HepG2 (cell line): ENCODE results near the gene SSPN. TPM values are rescaled to one million over a fixed set of nuclear protein-coding genes. Genes with fewer than 3 reads are reported as not detected.

Experiments
- HNRNPLL ChIP-seq: fragments of 200-400 bp; formaldehyde crosslinking; IDR thresholded peaks from 2 replicates; pipeline ENCODE4 v1.6.1; 2017; ENCODE audit warnings: mild to moderate bottlenecking, low read depth, low read length; ENCODE audit not compliant: poor library complexity, severe bottlenecking
- KLF9 ChIP-seq: IDR thresholded peaks from 2 replicates; pipeline ENCODE4 v1.6.1; 2016; ENCODE audit warnings: low read depth
- MED1 ChIP-seq: sonication (generic); formaldehyde crosslinking; IDR thresholded peaks from 2 replicates; pipeline ENCODE4 v1.4.0; 2020; ENCODE audit warnings: missing genetic modification reagents
- MYPOP ChIP-seq: sonication (generic); formaldehyde crosslinking; IDR thresholded peaks from 2 replicates; pipeline ENCODE4 v1.8.1; 2023; ENCODE audit warnings: mild to moderate bottlenecking, moderate library complexity, missing genetic modification reagents
- MZF1 ChIP-seq: sonication (generic); formaldehyde crosslinking; IDR thresholded peaks from 2 replicates; pipeline ENCODE4 v1.8.1; 2023; ENCODE audit warnings: mild to moderate bottlenecking, missing genetic modification reagents, borderline replicate concordance
- PATZ1 ChIP-seq: sonication (generic); formaldehyde crosslinking; IDR thresholded peaks from 2 replicates; pipeline ENCODE4 v1.4.0; 2020; ENCODE audit warnings: missing genetic modification reagents
- RFXANK ChIP-seq: IDR thresholded peaks from 2 replicates; pipeline ENCODE4 v1.6.1; 2016
- RNF219 ChIP-seq: sonication (generic); formaldehyde crosslinking; IDR thresholded peaks from 2 replicates; pipeline ENCODE4 v1.5.0; 2020; ENCODE audit warnings: mild to moderate bottlenecking, missing genetic modification reagents
- SRY ChIP-seq: sonication (generic); formaldehyde crosslinking; IDR thresholded peaks from 2 replicates; pipeline ENCODE4 v1.8.0; 2022; ENCODE audit warnings: mild to moderate bottlenecking, missing genetic modification reagents
- TEF ChIP-seq: sonication (generic); formaldehyde crosslinking; IDR thresholded peaks from 2 replicates; pipeline ENCODE4 v1.5.0; 2020; ENCODE audit warnings: missing genetic modification reagents
- ZNF687 ChIP-seq: sonication (generic); formaldehyde crosslinking; IDR thresholded peaks from 2 replicates; pipeline ENCODE4 v1.5.1; 2020; ENCODE audit warnings: mild to moderate bottlenecking, missing genetic modification reagents, moderate library complexity
- polyA plus RNA-seq, 8 experiments: library from polyadenylated mRNA; depleted of rRNA in 3 of 8; stranded (reverse) in 7 of 8; unstranded in 1 of 8; fragments of >200 nt; fragmentation: Illumina TruSeq in 4 of 8; extraction: Trizol in 4 of 8; gene quantifications; 2 replicates each; pipeline versions ENCODE4 v1.2.1 to v1.2.3, GENCODE V29; 2011 to 2016; ENCODE audit warnings: low read depth in 4 of 8, missing spikeins in 1 of 8, mixed read lengths in 1 of 8; ENCODE audit not compliant: insufficient read depth in 1 of 8
- total RNA-seq, 5 experiments: library from RNA; depleted of rRNA; stranded (reverse); fragments of >200 nt; fragmentation: Illumina TruSeq; extraction: Trizol; gene quantifications; 2 replicates each; pipeline ENCODE4 v1.2.3, GENCODE V29; 2016; ENCODE audit warnings: low read depth in 1 of 5
- TF ChIP-seq, protein P1 (sequence below): sonication (generic); formaldehyde crosslinking; conservative IDR thresholded peaks from 2 replicates; pipeline ENCODE4 v1.8.0; 2022; ENCODE audit warnings: low read depth, missing genetic modification reagents

SSPN gene
- total and polyA plus RNA-seq, 2 of the 13 experiments (the other 11 are each of a cell fraction or from before 2014, with no cell fraction given) = not detected

DNA sequence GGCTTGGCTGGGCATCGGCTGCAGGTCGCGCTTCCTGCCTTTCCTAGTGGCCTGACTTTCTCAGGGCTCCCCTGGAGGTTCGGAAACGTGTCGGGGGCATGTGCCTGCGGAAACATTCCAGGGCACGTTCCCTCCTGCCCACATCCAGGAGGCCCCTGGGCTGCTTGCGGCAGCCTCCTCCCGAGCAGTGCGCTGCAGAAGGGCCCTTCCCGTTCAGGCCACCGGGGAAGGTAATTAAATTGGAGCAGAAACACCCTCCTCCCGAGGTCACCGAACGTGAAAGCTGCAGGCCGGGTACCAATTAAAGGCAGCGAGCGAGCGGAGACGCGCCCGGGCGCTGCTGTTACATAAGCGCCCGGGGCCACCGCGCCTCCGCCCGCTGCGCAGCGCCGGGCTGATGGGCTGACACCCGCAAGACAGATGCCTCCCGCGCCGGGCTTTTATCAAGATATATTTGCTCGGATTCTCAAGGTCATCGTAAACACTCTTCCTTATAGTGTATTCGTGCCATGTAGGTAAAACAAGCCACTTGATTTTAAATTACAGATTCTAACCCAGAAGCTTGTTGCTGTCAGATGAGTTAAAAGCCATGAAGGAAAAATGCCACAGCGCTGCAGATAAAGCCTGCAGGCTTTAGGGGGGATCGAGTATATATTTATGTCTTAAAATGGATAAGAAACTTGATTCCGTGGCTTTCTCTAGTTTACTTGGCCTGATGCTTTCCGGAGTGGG is 31.4 kb downstream of the SSPN start (continued):
- TF ChIP-seq ZNF687 = peak; percentile 26; the same call in 1 of the 2 replicates
- TF ChIP-seq RFXANK (CRISPR knock-in tag) = no peak
- TF ChIP-seq, protein P1, sequence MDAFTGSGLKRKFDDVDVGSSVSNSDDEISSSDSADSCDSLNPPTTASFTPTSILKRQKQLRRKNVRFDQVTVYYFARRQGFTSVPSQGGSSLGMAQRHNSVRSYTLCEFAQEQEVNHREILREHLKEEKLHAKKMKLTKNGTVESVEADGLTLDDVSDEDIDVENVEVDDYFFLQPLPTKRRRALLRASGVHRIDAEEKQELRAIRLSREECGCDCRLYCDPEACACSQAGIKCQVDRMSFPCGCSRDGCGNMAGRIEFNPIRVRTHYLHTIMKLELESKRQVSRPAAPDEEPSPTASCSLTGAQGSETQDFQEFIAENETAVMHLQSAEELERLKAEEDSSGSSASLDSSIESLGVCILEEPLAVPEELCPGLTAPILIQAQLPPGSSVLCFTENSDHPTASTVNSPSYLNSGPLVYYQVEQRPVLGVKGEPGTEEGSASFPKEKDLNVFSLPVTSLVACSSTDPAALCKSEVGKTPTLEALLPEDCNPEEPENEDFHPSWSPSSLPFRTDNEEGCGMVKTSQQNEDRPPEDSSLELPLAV = no peak
- 0 out of 2 replicates have a peak, but pooled peaks have one; percentile 29 for TF ChIP-seq TEF (CRISPR knock-in tag)
- TF ChIP-seq HNRNPLL = peak; percentile 89
- no peak for TF ChIP-seq PATZ1 (CRISPR knock-in tag)
- no peak for TF ChIP-seq KLF9 (CRISPR knock-in tag)
- TF ChIP-seq MZF1 (CRISPR knock-in tag) = no peak
- TF ChIP-seq RNF219 (CRISPR knock-in tag) = no peak
- no peak for TF ChIP-seq SRY (CRISPR knock-in tag)
- TF ChIP-seq MED1 (CRISPR knock-in tag) = no peak
- TF ChIP-seq MYPOP (CRISPR knock-in tag) = 0 out of 2 replicates have a peak, but pooled peaks have one; percentile 42
